ENCODE measurements around the gene CETN2.
"Not testable (repeated sequence)": the region's sequence is repeated elsewhere in the genome, so short reads cannot be mapped to it uniquely, and the experiment has no call there.

The CETN2 gene

DNA sequence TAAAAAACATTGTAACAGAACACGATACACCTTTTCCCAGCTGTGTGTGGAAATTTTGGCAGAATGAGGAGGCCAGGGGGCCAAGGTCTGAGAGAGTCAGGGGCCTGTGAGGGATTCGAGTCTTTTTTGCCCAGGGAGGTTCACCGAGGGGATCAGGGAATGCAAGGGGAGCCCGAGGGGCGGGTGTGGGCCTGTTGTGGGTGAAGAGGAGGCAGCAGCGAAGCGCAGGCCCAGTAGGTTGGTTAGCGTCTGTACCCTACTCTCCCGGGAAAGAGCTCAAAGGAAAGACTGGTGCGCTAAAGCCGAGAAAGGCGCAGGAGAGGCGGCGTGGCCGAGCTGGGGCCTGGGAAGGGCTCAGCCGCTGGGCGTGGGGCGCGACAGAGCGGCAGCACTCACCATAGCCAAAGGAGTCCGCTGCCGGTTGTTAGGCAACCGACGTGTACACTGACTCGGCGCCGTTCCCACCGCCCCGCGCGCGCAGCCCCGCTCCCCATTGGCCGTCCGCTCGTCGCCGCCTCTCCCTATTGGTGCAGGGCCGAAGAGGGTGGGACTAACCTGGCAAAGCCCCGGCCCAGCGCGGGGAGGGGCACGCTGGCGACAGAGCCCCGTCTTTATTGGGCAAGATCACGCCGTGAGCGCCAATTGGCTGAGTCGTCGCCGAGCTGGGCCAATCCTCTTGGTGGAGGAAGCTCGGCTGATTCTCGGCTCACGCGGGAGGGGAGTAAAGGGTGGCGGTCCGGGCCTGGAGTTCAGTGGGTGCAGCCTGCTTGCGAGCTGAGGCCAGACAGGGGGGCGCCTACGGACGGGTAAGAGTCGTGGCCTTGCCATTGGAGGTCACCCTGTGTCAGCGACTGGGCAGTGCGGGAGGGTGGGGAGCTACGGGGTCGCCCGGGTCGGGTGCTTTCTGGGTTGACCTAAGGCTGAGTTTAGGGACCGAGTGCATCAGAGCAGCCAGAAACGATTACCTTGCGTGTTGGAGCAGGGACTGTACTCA, at the start of gene CETN2, which contains the start of gene NSDHL:
Gene CETN2 (minus strand): TSS at position 446 of the 994 bp plus-strand sequence. CDS start 47 bp downstream, at position 399.
Gene NSDHL (plus strand): TSS at position 752 of the 994 bp plus-strand sequence. CDS start 15,262 bp downstream, outside the sequence.
- DNase-seq (ENCODE audit: low read depth in 2 of 2), result peak; percentile 84

DNA sequence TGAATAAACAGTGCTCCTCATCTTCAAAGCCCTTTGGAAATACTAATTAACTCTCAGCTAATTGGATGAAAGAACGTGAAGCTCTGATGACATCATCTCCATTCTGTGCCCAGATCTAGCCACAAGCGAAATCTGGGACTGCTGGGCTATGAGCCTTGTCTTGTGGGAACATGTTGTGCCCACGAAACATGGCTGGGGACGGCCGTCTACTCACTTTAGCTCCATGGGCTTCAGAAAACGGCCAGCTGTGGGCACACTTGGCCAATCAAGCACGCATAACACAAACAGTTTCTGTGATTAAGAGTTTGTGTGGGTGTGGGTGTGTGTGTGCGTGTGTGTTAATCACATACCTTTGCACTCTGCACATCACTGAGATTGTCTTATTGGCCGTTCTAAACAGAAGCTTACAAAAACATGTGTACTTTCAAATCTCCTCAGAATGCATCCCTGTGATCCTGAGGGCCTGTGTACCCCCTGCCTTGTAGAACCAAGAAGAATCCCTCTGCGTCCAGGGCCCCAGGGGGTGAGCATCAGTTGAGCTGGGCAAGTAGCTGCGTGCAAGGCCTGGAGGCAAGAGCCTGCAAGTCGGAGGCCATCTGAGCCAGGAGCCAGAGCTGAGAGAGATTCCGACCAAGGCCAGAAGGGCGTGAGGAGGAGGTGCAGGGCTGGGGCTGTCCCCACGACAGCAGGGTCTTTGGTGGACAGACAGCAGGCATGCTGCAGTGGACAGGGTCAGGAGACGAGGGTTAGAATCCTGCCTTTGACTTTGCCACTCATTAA, 48.6 kb upstream of the CETN2 start:
- DNase-seq (ENCODE audit: low read depth in 2 of 2), result no peak

- DNase-seq (ENCODE audit: low read depth in 2 of 2), result no peak
Measured at GRCh38 chrX:152876931-152877840, 46.6 kb upstream of the CETN2 start.

DNA sequence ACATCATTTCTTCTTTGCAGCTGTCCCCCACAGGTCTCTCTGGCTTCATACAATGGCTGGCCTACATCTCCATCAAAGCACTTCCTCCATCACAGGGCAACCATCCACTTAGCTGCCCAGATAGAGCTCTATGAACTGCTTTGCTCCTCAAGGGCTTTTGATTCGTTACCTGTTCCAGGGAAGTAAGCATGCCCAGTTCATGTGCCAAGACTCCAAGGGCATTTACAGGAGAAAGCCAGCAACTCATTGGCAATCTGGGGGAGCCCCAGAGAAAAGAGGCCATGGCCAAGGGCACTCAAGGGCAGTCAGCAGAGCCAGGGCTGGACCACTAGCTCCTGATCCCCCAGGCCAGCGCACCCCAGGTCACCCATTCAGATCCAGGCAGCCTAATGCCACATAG, 42.8 kb upstream of the CETN2 start:
- no peak for DNase-seq (ENCODE audit: low read depth in 2 of 2)

DNA sequence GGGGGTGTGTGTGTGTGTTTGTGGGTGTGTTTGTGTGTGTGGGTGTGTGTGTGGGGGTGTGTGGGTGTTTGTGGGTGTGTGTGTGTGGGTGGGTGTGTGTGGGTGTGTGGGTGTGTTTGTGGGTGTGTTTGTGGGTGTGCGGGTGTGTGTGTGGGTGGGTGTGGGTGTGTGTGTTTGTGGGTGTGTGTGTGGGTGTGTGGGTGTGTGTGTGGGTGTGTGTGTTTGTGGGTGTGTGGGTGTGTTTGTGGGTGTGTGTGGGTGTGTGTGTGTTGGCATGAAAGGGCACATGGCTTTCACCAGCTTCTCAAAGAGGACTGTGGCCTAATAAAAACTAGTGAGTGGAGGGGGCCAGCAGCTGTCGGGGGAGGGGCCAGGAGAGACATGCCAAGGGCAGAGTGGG, 42.0 kb upstream of the CETN2 start:
- DNase-seq (ENCODE audit: low read depth in 2 of 2), result no peak

DNA sequence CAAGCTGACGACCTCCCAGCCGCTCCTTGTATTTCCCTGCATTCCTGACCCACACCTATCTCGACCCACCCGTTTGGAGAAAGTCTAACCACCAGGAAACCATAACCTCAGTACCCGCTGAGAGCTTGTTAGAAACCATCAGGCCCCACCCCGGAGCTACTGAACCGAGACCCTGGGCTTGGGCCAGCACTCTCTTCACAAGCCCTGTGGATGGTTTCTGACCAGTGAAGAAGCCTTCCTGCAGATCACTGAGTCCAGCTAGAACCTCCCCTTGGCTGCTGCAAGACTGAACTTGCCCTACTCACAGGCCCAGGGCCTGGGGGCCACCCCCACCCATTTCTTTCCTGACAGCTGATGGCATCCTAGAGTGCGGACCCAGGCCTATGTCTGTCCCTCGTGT, 40.7 kb upstream of the CETN2 start:
- DNase-seq (ENCODE audit: low read depth in 2 of 2), result no peak

GRCh38 chrX:152869972-152870371, 39.4 kb upstream of the CETN2 start:
- DNase-seq (ENCODE audit: low read depth in 2 of 2), result no peak

- DNase-seq (ENCODE audit: low read depth in 2 of 2), result no peak
Measured at GRCh38 chrX:152866386-152866785, 35.8 kb upstream of the CETN2 start.

GRCh38 chrX:152865232-152865920, 34.8 kb upstream of the CETN2 start:
- no peak for DNase-seq (ENCODE audit: low read depth in 2 of 2)

- no peak for DNase-seq (ENCODE audit: low read depth in 2 of 2)
Measured at GRCh38 chrX:152861826-152862225, 31.3 kb upstream of the CETN2 start.

DNA sequence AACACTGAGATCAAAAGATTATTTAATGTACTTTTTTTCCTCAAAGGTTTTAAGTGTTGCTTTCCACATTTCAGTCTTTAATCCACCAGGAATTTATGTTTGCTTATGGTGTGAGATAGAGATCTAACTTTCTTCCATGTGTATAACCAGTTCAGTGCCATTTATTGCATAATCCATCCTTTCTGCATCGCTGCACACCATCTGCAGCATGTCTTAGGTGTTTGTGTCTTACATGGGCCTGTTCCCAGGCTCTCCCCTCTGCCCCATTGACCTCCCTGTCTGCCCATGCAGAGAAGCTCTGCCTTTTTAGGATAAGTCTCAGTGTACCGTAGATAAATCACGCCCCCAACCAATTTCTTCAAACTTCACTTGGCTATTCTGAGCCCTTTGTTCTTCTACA, 30.6 kb upstream of the CETN2 start:
- DNase-seq (ENCODE audit: low read depth in 2 of 2), result no peak

DNA sequence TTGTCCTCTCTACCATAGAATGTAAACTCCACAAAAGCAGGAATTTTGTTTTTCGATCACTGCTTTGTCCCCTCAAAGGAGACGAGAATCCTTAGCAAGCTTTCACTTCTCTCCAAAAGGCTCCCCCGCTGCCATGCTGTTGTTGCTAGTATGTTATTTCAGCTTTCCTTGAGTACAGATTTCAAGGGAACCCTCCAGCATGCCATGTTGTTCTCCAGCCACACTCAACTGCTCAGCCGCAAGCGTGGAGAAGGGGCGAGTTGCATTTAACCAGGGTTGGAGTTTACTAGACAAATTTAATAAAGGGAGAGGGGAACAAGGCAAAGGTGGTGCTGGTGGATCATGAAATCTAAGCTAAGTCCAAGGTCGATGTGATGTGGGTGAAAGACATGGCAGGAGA, 23.4 kb upstream of the CETN2 start:
- no peak for DNase-seq (ENCODE audit: low read depth in 2 of 2)

DNA sequence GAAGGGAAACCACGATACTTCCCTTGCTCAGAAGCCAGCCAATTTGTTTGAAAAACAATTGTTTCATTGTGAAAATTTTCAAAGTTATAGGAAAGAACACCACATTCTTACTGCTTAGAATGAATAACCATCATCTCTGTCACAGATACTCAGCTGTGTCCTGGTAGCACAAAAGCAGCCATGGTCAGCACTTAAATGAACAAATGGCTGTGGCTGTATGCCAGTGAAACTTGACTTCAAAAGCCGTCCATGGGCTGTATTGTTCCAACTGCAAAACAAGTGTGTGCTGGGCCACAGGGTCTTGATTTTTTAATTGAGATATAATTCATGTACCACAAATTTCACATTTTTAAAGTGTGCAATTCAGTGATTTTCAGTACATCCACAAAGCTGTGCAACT, 19.9 kb upstream of the CETN2 start:
- no peak for DNase-seq (ENCODE audit: low read depth in 2 of 2)

DNA sequence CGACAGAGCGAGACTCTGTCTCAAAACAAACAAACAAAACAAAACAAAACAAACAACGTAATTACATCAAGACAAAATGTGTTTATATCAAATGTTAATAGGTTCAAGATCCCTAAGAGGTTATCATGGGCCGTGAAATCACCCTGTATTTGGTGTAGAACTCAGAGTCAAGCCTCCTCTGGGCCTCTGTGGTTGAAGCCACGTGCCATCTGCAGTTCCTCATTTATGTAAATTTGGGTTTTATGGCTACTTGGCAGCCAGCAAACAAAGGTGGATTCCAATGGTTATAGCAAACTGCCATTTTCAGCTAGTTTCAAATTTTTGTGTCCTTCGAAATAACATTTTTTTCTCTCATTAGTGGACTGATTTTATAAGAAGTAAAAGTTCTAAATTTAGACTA, 16.7 kb upstream of the CETN2 start:
- no peak for DNase-seq (ENCODE audit: low read depth in 2 of 2)

- no peak for DNase-seq (ENCODE audit: low read depth in 2 of 2)
Measured at GRCh38 chrX:152845618-152846240, 15.2 kb upstream of the CETN2 start.

GRCh38 chrX:152844256-152844655, 13.7 kb upstream of the CETN2 start:
- no peak for DNase-seq (ENCODE audit: low read depth in 2 of 2)

DNA sequence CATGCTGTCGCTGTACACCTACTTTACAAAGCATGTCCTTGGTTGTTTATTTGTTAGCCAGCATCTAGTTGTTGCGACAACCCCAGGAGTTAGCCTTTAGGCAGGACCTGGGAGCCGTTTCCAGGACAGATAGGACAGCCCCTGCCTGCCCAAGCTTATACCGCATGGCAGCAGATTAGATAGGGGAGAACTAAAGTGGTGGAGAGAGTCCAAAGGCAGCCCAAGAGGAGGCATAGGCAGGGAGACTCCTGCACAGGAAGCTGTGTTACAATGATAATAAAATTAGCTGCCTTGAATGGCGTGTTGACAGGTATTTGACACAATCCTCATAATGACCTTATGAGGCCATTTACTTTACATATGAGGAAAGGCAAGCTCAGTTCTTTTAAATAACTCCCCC, 13.3 kb upstream of the CETN2 start:
- DNase-seq (ENCODE audit: low read depth in 2 of 2), result no peak

DNA sequence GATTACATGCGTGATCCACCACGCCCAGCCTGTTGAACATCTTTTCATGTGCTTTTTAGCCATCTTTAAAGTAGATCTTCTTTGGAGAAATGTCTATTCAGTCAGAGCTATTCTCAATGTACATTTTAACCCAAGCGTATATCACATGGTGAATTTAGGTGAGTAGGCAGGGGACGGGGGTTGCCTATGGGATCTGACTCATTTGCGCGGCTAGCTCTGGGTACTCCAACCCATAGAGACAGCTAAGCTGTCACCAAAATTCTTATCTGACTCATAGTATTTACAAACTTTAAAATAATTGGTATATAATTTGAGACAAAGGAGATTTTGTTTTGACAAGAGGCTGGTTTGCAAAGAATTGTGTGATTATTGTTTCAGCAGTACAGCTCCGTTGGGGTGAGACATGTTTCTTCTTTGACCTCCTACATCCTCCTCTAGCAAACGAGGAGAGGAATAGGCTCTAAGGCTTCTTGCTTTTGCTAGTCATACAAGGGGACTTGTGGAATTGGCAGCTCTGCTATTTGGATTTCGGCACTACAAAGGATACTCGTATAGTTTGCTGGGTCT, 12.3 kb upstream of the CETN2 start:
- DNase-seq (ENCODE audit: low read depth in 2 of 2), result no peak

DNA sequence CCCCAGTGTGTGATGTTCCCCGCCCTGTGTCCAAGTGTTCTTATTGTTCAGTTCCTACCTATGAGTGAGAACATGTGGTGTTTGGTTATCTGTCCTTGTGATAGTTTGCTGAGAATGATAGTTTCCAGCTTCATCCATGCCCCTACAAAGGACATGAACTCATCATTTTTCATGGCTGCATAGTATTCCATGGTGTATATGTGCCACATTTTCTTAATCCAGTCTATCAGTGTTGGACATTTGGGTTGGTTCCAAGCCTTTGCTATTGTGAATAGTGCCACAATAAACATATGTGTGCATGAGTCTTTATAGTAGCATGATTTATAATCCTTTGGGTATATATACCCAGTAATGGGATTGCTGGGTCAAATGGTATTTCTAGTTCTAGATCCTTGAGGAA, 4.9 kb upstream of the CETN2 start:
- not testable (repeated sequence) for DNase-seq (ENCODE audit: low read depth in 2 of 2)

DNA sequence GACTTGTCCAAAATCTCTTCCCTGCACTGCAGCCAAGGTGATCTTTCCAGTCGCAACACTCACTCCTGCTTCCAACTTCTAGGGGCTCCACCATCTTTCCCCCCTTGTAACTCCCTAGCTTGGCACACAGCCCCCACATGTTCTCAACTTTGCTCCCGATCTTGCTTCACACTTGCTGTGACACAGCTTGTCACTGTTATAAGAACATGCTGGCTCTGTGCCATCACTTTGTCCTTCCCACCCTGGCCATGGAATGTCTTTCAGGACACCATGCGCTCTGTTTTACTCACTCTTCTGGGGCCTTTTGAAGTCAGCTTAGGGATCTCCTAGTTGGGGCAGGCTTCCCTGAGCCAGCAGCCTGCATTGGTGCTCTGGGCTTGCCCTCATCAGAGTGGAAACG, 2.8 kb upstream of the CETN2 start:
- DNase-seq (ENCODE audit: low read depth in 2 of 2), result no peak

All from fibroblast of skin of left biceps (primary cell).